Large intestine (tissue), 3 donors: Measurements from ENCODE around the gene HHAT. TPM values are rescaled to one million over a fixed set of nuclear protein-coding genes. Genes with fewer than 3 reads are reported as not detected.
A peak's percentile ranks its signal among the peaks of the same experiment; 100 is the strongest.

ENCODE experiments used
- DNase-seq, 2 donors: peaks; one replicate each; pipeline versions ENCODE4 v3.0.0 to v3.0.0-alpha.2; 2013
- H3K27ac ChIP-seq: one replicate; pipeline ENCODE4 v1.5.1; 2013; ENCODE audit warnings: low read length
- H3K27me3 ChIP-seq: 2 replicates; pipeline ENCODE4 v1.6.1; 2013; ENCODE audit warnings: low read length; ENCODE audit not compliant: control insufficient read depth, insufficient read depth
- H3K36me3 ChIP-seq: 2 replicates; pipeline ENCODE4 v1.6.1; 2013; ENCODE audit warnings: low read length; ENCODE audit not compliant: control insufficient read depth, insufficient read depth
- H3K4me1 ChIP-seq: one replicate; pipeline ENCODE4 v1.6.1; 2013; ENCODE audit warnings: low read length; ENCODE audit not compliant: control insufficient read depth, insufficient read depth
- H3K4me3 ChIP-seq: one replicate; pipeline ENCODE4 v1.5.1; 2013; ENCODE audit warnings: low read length
- H3K9me3 ChIP-seq: one replicate; pipeline ENCODE4 v1.6.1; 2013; ENCODE audit warnings: mild to moderate bottlenecking, low read depth, low read length, moderate library complexity; ENCODE audit not compliant: control insufficient read depth
- WGBS: methylation state at CpG from one replicate; pipeline ENCODE4 v1.1.5; 2013; ENCODE audit warnings: low lambda C conversion rate; ENCODE audit not compliant: insufficient coverage; 5-methylcytosine and 5-hydroxymethylcytosine counted together
- polyA plus RNA-seq: library from polyadenylated mRNA; unstranded; fragments of 120-200 nt; gene quantifications from one replicate; pipeline ENCODE4 v1.2.1, GENCODE V29; 2013

HHAT gene
- polyA plus RNA-seq, 1 donor, result 3.3 TPM

DNA sequence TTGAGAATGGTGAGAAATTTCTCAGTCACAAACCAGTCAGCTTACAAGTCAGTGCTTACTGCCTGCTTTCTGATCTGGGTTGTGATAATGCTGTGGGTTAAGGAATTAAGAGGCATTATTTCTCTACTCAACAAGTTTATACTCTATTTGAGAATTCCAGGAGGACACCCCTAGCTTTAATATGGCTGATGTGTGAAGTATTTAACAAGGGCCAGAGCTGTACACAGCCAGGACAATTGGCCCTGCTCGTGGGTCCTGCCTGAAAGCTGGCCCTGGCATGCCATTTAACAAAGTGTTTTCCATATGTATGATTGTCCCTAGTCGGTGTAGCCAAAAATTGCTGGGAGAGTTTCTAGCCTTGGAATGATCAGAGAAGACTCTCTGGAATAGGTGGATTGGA, 43.2 kb downstream of the HHAT start:
- Histone ChIP-seq H3K4me1 (no peaks in the 10 kb centered on the region), H3K27me3 (no peaks in the 10 kb centered on the region), H3K4me3 (no peak overlapping the region), H3K9me3 (no peaks in the 10 kb centered on the region), H3K36me3 (no peaks in the 10 kb centered on the region), H3K27ac (no peak overlapping the region)
- no peak for DNase-seq
- WGBS, result no CpG with 5 or more reads among the region's 2 CpGs

DNA sequence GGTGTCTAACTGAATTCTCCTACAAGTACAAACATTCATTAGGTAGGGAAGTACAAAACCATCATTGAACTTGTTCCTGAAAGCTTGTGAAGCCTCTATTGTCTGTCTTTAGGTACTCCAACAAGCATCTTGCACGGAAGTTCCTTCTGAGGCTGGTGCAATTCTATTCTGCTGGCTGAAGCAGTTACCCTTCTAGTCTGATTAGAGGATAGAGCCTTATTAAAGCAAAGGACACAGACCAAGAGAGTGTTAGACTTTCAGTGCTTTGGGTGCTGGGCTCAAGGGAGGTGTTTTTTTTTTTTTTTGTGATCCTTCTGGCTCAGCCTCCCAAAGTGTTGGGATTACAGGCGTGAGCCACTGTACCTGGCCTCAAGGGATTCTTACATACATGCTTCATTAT, 43.8 kb downstream of the HHAT start:
- WGBS, result no CpG with 5 or more reads among the region's 2 CpGs
- no peak overlapping the region for H3K4me3 ChIP-seq
- H3K36me3 ChIP-seq, result no peaks in the 10 kb centered on the region
- no peak for DNase-seq
- H3K27me3 ChIP-seq, result no peaks in the 10 kb centered on the region
- no peak overlapping the region for H3K27ac ChIP-seq
- H3K4me1 ChIP-seq, result no peaks in the 10 kb centered on the region
- H3K9me3 ChIP-seq, result no peaks in the 10 kb centered on the region

GRCh38 chr1:210372931-210373627, 44.4 kb downstream of the HHAT start:
- Histone ChIP-seq H3K9me3 (no peaks in the 10 kb centered on the region), H3K4me3 (no peak overlapping the region), H3K36me3 (no peaks in the 10 kb centered on the region), H3K27ac (no peak overlapping the region), H3K4me1 (no peaks in the 10 kb centered on the region), H3K27me3 (no peaks in the 10 kb centered on the region)
- no CpG with 5 or more reads among the region's 6 CpGs for WGBS
- DNase-seq, result no peak

DNA sequence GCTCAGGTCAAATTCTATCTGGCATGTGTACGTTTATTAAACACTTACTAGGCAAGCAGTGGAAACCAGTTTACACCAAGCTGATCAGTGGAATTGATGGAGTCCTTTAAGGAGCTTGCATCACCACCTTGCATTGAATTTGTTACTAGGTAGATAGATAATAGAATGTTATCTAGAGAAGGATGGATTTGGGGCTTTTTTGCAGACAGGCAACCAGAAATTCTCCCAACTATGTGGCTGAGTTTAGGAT, 44.9 kb downstream of the HHAT start:
- H3K27me3 ChIP-seq, result no peaks in the 10 kb centered on the region
- no CpG with 5 or more reads among the region's 1 CpG for WGBS
- no peaks in the 10 kb centered on the region for H3K9me3 ChIP-seq
- H3K4me1 ChIP-seq, result no peaks in the 10 kb centered on the region
- H3K36me3 ChIP-seq, result no peaks in the 10 kb centered on the region
- DNase-seq, result no peak
- no peak overlapping the region for H3K27ac ChIP-seq
- no peak overlapping the region for H3K4me3 ChIP-seq

GRCh38 chr1:210373878-210374599, 45.3 kb downstream of the HHAT start:
- no peaks in the 10 kb centered on the region for H3K27me3 ChIP-seq
- H3K9me3 ChIP-seq, result no peaks in the 10 kb centered on the region
- 20% methylated on average over 1 of the region's 9 CpGs for WGBS
- no peaks in the 10 kb centered on the region for H3K36me3 ChIP-seq
- H3K27ac ChIP-seq, result no peak overlapping the region
- peak; percentile 38 to 54 for DNase-seq
- no peak overlapping the region for H3K4me3 ChIP-seq
- no peaks in the 10 kb centered on the region for H3K4me1 ChIP-seq

DNA sequence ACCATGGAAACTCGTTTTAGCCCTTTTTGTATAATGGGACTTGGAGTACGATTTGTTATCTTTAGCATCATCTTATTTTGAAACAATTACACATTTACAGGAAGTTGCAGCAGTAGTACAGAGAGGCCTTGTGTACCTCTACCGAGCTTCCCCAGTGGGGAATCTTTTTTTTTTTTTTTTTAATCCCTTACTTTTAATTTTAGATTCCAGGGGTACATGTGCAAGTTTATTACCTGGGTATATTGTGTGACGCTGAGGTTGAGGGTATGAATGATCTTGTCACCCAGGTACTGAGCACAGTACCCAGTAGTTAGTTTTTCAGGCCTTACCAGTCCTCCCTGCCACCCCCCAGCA, 45.9 kb downstream of the HHAT start:
- no peaks in the 10 kb centered on the region for H3K36me3 ChIP-seq
- no peak overlapping the region for H3K4me3 ChIP-seq
- H3K9me3 ChIP-seq, result no peaks in the 10 kb centered on the region
- H3K27ac ChIP-seq, result no peak overlapping the region
- H3K27me3 ChIP-seq, result no peaks in the 10 kb centered on the region
- 80% methylated on average over 1 of the region's 4 CpGs for WGBS
- H3K4me1 ChIP-seq, result no peaks in the 10 kb centered on the region
- DNase-seq, result no peak

DNA sequence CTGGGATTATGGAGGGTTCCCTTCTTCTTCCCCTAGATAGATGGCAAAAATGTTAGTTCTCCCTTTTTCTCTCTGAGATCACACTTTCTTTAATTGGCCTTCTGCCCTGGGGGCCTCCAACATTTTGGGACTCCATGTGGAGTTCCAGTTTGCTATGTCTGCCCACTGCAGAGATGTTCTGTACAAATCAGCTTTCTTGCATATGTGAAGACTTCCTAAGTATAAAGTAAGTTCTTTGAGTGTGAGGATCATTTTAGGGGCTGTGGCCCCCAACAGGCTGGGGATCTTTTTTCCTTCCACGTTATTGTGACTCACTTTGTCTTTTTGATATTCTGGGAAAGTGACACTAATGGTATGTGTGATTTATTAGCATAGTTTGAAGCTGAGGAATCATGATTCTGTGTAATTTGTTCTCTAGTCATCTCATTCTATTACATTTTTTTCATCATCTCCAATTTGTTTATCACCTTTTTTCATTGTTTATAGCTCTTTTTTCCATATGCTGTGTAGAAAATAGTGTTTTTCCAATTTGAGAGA, 48.2 kb downstream of the HHAT start:
- Histone ChIP-seq H3K27ac (no peak overlapping the region), H3K27me3 (no peaks in the 10 kb centered on the region), H3K4me1 (no peaks in the 10 kb centered on the region), H3K36me3 (no peaks in the 10 kb centered on the region), H3K9me3 (no peaks in the 10 kb centered on the region), H3K4me3 (no peak overlapping the region)
- no CpG with 5 or more reads among the region's 1 CpG for WGBS
- no peak for DNase-seq

DNA sequence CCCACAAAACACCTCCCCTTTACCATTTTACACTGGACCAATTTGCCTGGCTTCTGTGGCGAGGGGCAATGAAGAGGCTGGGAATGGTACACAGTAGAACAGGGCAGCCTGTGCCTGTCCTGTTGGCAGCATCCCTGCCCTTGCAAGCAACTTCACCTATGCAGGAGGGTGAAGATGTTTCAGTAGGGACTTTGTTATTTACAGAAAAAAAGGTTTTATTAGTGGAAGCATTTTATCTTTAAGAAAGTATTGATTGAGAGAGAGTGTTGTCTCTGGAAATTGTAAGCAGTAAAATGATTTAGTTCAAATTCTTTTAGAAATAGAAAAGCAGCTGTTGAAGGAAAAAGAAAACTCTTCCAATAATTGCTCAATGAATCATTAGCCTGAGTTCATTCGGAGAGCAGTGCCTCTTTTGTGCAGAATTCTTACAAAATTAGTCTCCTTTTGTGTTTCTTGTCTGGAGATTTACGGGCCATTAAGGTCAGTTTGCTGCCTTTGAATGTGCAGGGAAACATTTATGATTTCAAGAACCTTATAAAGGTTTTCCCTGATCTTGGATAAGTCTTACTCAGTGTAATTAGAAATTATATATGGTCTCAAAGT, 49.1 kb downstream of the HHAT start:
- Histone ChIP-seq H3K27me3 (no peaks in the 10 kb centered on the region), H3K27ac (no peak overlapping the region), H3K4me1 (no peaks in the 10 kb centered on the region), H3K4me3 (no peak overlapping the region), H3K9me3 (no peaks in the 10 kb centered on the region), H3K36me3 (no peaks in the 10 kb centered on the region)
- WGBS, result 72% methylated on average over 2 of the region's 3 CpGs
- DNase-seq, result no peak

DNA sequence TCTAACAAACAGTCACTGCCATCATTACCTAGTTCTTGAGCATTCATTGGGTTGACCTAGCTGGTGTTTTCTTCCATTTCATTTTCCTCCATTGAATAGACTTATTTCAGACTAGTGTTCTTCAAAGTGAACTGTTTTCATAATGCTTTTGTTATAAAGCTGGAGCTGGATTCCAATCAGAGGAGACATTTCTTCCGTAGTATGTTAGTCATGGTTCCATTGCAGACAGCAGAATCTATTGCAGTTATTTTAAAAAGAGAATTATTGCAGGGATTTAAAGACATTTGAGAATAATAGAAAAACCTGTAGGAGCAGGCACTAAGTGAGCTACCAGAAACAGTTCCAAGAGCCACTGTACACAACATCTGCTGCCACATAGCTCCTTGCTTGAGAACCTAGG, 50.0 kb downstream of the HHAT start:
- H3K36me3 ChIP-seq, result no peaks in the 10 kb centered on the region
- H3K4me3 ChIP-seq, result no peak overlapping the region
- no peaks in the 10 kb centered on the region for H3K9me3 ChIP-seq
- H3K4me1 ChIP-seq, result no peaks in the 10 kb centered on the region
- no peak overlapping the region for H3K27ac ChIP-seq
- no peaks in the 10 kb centered on the region for H3K27me3 ChIP-seq
- WGBS, result no CpG with 5 or more reads among the region's 1 CpG
- no peak for DNase-seq

GRCh38 chr1:210381934-210382333, 53.2 kb downstream of the HHAT start:
- Histone ChIP-seq H3K4me3 (no peak overlapping the region), H3K4me1 (no peaks in the 10 kb centered on the region), H3K9me3 (no peaks in the 10 kb centered on the region), H3K27me3 (no peaks in the 10 kb centered on the region), H3K27ac (no peak overlapping the region), H3K36me3 (no peaks in the 10 kb centered on the region)
- DNase-seq, result no peak
- WGBS, result no CpG with 5 or more reads among the region's 4 CpGs

DNA sequence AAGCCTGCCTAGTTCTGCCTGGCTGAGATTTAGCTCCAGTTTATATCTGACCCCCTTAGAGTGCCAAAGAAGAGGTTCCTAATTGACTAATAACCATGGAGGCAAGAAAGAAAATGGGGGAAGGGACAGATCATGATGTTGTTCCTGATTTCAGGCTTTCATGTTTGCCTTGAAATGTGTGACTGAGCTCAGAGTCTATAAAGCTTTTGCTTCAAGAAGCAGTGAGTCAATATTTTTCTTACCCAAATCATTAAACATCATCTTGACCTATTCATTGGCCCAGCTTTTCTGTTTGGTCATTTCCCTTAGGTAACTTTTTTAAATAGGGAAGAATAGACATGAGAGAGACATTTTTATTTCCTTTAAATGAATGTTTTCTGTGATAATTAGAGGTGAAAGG, 55.9 kb downstream of the HHAT start:
- Histone ChIP-seq H3K27me3 (no peaks in the 10 kb centered on the region), H3K4me1 (no peaks in the 10 kb centered on the region), H3K36me3 (no peaks in the 10 kb centered on the region), H3K27ac (no peak overlapping the region), H3K4me3 (no peak overlapping the region), H3K9me3 (no peaks in the 10 kb centered on the region)
- no peak for DNase-seq
